HTR-8/SVneo (cell line): Measurements from ENCODE around the gene PARP1.

Experiments used
- DNase-seq: peaks from one replicate; pipeline ENCODE4 v3.0.0; 2011; ENCODE audit warnings: low spot score, mixed read lengths; ENCODE audit not compliant: insufficient read length
- FAIRE-seq: peaks from 2 replicates; lab custom pipeline; 2011; peaks lifted over from hg19 to GRCh38; lab: Jason Lieb, UNC

PARP1 gene

DNA sequence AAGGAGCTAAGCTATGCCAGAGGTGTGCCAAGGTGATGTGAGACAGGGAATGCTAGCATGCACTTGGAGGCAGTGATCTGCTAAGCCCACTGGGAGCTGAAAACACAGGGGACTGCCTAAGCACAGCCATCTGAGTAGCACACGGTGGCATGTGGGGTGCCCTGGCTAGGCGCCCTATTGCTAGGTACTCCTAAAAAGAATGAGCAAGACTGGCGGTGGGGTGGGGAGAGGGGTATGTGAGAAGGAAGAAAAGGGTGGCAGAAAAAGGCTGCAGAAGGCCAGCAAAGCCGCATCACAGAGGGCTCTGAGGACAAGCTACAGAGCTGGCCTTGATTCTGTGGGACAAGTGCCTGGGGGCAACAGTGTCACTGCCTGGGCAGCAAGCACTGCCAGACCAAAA is 23.9 kb downstream of the PARP1 start:
- no peak for FAIRE-seq

DNA sequence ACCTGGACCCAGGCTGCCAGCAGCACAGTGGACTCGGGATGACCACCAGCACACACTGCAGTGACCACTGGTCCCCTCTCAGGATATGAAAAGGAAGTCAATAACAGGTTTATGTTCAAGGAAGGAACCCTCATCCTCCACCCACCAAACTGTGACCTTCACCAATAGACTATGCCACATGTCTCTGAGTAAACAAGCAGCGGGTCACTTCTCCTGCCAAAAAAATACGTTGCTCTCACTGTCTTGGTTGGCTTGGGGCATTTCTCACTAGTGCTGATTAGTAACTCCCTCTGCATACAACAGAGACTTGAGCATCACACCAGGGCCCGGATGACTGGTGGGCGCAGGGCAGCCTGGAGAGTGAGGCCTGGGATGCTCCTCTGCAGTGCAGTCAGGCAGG is 25.9 kb downstream of the PARP1 start:
- no peak for DNase-seq
- no peak for FAIRE-seq

More for the DNA sequence above, 23.9 kb downstream of the PARP1 start:
- no peak for DNase-seq

DNA sequence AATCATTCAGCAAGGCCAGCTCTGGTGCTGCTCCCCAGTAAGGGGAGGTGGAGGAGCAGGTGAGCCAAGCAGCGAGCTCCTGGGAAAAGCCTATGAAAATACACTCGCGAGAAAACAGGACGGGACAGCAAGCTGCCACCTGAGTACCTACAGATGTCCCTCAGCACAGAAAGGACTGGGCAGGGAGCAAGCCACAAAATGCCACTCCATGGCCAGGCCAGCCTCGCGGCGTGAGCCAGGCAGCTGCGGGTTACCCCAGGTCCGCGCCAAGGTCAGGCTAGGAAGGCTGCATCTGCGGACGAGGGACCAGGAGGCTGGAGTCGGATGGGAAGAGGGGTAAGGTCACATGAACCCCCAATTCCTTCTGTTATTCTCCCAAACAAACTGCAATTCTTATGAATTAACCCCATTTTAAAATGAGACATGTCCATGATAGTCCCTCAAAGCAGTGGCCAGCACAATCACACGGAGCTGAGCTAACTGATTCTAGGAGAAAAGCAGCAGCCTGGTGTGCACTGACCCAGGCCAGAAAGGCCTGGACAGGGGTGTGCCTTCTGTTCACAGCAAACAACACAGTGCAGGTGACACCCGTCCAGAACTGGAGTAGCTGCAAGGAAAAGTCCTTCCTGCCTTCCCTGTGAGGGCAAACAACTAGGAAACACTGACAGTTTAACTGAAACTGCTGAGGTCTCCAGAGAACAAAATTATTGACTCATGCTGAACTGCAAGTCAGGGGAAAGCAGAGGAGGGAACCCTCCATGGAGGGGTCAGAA is 26.5 kb downstream of the PARP1 start:
- DNase-seq = no peak
- no peak for FAIRE-seq

DNA sequence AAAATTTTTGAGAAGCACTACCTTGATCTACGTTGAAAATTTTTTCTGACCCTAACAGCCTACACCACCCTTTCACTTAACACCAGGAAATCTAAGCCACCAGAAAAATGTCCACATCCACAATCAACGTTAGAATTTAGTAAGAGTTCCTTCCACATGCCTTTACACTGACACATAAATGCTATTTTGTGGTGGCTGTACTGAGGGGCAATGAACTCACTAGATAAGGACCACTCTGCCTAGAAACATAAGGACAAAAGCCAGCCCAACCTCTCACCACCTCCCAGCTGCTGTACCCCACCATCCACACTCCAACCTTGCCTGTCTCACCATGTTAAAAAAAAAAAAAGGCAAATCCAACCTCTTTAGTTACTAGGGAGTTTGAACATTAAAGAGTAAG is 29.8 kb downstream of the PARP1 start:
- DNase-seq = no peak
- no peak for FAIRE-seq

DNA sequence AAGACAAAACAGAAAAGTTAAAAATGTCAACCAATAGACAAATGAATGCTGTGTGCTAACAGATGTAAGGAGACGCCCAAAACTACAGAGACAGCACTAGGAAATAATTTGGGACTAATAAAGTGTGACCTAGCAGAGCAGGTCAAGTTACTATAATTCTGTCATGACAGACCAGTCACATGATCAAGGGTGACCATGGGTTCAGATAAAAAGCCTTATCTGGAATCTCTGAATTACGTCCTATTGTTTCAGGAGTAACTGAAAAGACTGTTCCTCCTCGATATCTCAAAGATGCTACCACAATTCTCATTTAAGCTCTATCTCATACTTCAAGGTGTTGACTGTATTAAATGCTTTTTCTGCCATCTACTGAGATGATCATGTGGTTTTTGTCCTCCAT is 31.6 kb downstream of the PARP1 start:
- FAIRE-seq (no peak), DNase-seq (no peak)

DNA sequence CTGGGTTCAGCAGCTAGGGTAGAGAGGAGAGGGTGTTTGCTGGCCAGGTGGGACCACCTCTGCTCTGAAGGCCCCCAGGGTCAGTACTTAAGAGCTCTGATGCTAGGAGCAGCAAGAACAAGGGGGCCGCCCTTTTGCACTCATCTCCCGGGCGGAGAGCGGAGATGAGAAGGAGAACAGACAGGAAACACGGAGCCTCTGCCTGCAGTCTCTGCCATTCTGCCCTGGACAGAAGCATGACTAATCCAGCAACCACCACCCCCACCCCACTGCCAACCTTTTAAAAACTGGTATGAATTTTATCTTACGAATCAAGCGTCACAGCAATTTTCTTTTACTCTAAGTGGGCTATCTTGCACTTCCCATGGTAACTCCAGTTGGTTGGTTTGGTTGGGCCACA is 34.5 kb downstream of the PARP1 start:
- FAIRE-seq = no peak

DNA sequence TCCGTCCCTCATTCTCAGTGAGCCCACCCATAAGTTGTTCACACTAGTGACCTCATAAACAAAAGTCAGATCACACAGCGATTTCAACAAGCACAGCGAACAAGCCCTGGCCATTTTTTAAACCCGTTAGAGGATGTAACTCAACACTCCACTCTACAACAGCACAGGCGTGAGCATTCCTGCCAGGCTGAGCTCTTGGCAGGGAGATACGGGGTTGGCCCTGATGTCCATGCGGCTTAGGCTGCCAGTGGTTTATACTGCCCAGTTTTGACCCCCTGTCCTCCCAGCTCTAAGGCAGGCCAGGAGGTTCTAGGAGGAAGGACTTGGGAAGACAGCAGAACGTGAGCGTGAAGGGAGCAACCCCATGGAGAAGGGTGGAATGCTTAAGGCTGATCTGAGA is 35.0 kb downstream of the PARP1 start:
- FAIRE-seq = no peak
- DNase-seq = no peak

More for the DNA sequence above, 34.5 kb downstream of the PARP1 start:
- DNase-seq = no peak

DNA sequence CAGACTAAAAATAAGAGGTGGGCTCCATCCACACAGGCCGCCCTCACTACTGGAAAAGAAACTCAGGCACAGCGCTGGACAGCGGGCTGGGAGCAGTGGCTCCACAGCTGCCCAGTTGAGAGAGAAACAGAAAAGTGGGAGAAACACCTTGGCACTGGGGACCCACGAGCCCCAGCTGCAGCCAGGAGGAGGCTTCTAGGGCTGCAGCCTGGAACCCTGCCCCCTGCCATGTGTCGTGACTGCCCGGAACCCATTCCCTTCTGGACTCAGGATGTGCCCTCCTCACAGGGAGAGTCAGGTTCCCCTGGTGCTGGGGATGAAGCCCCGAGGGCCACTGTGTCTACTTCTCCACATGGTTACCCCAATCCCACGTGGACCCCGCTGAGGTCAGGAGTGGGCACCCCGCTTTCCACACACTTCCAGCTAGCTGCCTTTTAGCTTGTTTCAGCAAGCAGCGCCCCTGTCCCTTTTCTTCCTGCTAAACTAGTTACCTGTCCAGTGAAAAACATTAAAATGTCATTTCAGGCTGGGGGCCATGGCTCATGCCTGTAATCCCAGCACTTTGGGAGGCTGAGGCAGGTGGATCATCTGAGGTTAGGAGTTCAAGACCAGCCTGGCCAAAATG is 35.9 kb downstream of the PARP1 start:
- FAIRE-seq (no peak), DNase-seq (no peak)

DNA sequence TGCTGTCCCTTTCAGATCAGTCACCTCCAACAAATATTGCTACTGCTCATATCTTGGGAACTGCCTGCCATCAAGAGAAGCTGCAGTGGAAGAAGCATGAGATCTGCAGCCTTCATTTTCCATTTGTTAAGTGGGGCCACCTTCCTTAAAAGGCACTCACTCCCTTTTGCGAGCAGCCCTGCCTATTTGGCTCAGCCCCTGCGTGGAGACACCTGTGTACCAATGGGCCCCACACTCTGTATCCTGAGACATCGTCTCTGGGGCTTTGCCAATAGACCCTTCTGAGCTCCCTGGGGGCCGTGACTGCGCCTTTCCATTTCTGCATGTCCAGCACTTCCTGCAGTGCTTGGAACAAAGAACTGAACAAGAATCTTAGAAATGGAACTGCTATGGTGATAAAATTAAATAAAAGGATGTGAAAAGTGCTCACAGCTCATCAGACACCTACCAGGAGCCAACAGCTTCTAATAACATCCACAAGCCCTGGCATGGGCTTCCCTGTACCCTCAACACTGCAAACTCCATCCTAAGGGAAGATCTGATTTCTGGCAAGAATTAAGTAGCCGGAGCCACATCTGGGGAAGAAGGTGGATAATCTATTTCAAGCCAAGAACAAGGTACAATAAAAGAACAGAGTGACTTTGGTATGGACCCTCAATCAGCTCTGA is 36.7 kb downstream of the PARP1 start:
- no peak for DNase-seq
- FAIRE-seq = no peak

DNA sequence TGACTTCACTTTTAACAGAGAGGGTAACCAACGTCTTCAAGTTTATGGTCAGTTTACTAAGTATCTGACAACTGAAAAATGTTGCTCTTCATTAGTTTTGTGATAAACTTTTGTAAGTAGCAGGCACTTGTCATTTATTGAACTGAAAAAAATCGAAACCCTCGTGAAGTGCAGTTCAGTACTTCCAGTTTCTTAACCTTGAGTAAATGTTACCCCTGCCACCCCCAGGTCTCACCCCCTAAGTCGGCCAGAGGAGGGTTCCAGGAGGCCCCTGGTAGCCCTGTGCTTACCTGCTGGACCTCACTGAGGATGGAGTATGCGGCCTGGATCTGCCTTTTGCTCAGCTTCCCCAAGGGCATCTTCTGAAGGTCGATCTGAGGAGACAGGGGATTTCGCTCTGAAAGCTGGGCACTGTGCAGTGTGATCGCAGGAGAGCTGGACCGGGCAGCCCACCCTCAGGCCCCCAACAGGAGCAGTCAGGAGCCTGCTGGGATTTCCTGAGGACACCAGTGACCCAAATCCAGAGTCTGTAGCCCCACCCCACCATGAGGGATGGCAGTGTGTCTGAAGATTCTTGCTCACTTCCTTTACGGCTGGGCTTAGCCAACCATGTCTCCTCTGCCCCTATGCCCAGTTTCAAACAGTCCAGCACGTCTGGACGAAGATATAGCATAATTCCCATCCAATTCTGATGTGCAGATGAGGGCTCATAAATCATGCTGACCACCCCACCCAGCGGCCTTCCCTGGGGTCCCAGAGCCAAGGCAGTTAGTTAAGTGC is 37.6 kb downstream of the PARP1 start:
- DNase-seq (no peak), FAIRE-seq (no peak)

DNA sequence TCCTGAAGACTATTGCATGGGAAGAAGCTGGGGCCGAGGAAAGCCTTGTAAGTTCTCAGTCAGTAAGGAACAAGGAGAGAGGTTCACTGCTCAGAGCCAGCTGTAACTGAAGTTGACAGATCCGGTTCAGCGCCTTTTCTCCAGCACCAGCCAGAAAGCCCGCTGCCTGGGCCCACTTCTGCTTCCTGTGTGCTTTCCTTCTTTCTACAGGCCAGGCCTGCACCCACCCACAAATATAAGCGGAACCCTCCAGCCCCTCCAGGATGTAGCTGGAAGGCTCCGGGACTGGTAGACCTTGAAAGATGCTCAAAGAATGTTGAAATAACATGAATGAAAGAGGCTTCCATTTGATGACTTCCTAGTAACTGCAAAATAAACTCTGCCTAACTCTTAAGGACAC is 38.8 kb downstream of the PARP1 start:
- FAIRE-seq (no peak), DNase-seq (no peak)

DNA sequence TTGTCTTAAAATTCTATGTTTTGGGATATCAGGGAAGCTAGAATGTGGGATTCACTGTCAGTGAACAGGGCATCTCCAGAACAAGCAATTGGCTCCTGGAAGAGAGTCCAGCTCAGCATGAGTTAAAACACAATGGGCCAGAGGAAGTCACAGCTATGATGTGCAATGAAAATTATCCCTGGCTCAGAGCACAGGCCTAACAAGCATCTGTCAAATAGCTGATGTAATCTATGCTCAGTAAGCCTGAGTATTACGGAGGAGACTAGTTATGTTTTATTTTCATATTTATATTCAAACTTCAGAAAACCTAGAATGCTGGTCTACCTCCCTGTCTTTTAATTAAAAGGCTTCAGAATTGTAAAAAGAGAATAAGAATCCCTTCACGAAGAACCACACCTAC is 41.6 kb downstream of the PARP1 start:
- DNase-seq = no peak
- no peak for FAIRE-seq

DNA sequence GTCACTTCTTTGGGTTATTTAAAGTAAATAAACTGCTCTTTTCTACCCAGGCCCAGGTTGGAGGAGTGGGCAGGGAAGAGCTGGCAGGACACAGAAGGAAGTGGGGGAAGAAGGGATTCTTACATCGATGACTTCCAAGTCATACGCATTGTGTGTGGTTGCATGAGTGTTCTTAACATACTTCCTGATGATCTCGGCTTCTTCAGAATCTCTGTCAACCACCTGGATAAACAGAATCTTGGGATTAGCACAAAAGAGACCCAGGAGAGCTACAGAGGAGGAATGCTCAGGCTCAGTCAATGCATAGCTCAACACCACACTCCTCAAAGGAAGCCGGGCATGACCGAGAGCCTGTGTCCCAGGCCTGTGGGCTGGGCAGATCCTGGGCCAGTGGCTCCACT is 42.1 kb downstream of the PARP1 start:
- DNase-seq (no peak), FAIRE-seq (no peak)

DNA sequence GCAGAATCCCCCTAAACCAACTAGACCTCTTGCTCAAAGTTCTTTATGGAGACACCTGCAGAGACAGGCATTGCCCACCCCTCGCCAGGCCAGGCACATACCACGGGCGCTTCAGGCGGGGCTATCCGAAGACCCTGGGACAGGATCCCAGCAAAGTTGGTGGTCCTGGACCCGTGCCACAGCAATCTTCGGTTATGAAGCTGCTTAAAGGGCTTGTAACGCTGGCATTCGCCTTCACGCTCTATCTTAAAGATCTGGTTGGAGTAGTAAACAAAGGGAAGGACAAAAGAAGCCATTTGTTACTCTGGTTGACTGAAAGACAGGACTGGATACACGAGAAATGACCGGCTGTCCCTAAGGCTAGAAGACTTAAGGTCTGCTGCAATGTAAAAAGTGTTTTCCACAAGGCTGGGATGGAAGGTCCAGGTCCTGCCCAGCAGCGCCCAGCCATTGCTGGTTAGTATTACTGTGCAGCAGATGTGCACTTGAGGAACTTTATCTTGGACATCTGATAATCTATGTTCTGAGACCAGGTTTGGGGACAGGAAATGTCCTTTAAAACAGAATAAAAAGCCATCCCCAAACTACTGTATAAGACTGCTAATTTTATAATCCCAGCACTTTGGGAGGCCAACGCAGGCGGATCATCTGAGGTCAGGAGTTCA is 42.9 kb downstream of the PARP1 start:
- DNase-seq (no peak), FAIRE-seq (no peak)

DNA sequence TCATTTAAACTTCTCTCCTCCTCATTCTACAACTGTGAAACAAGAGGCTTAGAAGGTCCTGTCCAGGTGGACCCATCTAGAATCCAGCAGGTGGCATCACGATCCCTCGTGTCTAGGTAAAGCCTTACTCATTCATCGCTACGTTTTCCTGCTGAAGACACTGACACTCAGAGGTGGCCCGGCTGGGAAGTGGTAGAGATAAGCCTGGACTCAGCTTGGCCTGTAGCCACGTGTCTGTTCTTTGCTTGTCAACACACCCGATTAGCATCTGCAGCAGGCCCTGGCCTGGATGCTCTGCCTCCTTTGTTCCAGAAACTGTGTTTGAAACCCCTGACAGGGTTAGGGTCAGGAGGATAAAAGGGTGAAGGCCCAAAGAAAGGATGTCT is 43.4 kb downstream of the PARP1 start:
- FAIRE-seq (no peak), DNase-seq (no peak)

DNA sequence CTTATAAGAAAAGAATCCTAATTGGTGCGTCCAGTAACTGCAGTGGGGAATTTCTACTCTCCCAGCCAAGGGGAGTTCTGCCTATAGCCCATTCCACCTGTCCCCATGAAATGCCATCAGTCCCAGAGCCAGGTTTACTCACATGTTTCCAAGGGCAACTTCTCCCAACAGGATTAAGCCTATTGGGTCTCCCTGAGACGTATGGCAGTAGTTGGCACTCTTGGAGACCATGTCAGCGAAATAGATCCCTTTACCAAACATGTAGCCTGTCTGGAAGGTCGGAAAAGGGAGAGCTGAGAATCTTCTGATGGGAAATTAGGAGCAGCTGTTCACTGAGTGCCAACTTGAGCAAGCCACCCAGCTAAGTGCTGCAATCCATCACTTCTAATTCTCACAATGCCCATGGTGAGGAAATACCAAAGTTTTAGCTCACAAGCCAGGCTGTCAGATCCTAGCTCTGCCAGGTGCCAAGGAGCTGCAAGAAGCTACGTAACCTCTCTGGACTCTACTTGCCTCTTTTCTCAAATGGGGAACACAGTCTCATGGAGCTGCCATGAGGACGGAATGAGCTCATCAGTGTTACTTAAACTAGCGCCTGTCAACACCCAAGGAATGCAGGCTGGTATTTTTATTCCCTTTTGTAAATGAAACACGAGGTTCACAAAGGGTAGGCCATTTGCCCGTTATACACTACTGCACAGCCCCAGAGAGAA is 43.9 kb downstream of the PARP1 start:
- FAIRE-seq (no peak), DNase-seq (no peak)

DNA sequence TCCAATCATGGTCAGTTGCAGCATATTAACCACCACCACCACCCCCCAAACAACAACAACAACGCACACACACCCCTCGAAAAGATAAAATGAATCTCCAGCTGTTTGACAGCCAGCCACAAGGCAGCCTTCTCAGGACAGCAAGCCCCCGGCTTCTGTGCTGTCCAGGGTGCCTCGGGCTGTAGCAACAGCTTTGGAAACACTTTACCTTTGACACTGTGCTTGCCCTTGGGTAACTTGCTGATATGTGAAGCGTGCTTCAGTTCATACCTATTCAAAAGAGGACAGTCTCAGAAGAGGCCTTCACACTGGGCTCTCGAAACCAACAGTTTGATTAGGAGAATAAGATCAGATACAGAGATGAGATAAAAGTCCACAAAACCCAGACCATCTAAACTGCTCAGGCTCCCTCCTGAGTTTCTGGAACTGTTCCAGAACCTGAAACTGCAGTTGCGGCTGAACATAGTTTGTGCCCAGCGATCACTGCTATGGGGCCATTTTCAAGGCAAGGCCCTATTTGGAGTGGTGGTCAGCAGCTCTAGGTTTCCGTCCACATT is 44.9 kb downstream of the PARP1 start:
- FAIRE-seq = no peak

DNA sequence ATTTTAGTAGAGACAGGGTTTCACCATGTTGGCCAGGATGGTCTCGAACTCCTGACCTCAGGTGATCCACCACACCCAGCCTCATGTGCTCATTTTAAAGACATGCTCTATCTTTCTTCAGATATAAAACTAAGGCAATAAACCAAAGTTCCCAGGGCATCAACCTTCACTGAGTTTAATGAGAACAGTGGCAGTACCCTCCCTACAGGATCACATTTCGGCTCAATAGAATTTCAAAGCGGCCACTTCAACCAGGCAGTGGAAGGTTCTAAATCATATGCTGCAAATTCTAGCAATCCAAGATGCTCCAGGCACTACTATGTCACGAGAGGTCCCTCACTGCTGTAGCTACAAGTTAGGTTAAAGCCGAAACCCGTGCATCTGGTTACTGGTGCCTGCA is 45.5 kb downstream of the PARP1 start:
- no peak for DNase-seq
- no peak for FAIRE-seq

More for the DNA sequence above, 44.9 kb downstream of the PARP1 start:
- DNase-seq = no peak

DNA sequence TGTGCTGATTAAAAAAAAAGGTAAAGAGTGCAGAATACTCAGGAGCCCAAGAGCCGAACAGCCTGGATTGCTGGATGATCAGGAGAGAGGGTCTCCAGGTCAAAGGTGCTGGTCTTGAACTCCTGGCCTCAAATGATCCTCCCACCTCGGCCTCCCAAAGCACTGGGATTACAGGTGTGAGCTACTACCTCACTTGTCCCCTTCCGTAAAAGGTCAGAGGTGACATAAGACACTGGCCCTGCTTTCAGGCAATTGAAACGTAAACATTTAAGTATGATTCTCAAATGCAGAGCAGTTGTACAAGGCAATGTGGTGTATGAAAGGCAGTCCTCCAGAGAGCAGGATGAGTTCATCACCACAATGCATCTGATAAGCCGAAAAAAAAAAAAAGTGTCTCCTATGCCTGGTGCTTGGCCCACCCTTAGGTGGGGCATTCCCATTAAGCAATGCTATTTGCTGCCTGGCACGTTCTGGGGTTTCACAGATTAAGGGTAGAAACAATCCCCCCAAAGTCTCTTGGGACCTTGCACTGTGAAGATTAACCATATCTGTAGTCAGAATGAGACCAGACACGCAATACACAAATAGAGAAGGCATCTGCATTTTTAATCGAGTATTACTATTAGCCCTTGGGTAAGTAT is 47.7 kb downstream of the PARP1 start:
- no peak for FAIRE-seq

More for the DNA sequence above, 47.7 kb downstream of the PARP1 start:
- DNase-seq = no peak
